Measurements from ENCODE around the gene PARP2. TPM values are rescaled to one million over a fixed set of nuclear protein-coding genes. Genes with fewer than 3 reads are reported as not detected.
A peak's percentile ranks its signal among the peaks of the same experiment; 100 is the strongest.

The PARP2 gene
- total RNA-seq, 4 donors from 2014 or later, result 7.7 to 39.6 (median 14.2) TPM

DNA sequence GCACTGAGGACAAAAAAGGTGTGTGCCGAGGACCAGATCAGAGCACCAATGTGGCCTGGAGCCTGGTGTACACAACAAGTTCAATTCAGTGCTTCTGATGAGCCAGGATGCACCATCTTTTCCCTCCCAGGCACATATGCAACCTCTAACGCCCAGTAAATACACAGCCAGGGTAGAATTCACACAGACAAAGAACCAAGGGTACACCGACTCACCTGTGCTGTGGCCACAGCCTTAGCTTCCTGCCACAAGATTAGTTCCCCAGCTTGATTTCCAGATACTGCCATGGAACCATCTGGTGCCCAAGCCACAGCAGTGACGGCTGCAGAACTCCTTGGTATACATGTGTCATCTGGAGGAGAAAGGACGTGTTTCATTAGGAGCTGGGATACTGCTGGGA is 29.4 kb downstream of the PARP2 start:
- no peaks in the 10 kb centered on the region for H3K27me3 ChIP-seq
- no peak overlapping the region for H3K4me3 ChIP-seq
- no peaks in the 10 kb centered on the region for H3K9me3 ChIP-seq
- peaks cover 0 to 19% (median 0%) of the 10 kb centered on the region in 4 donors for H3K4me1 ChIP-seq
- H3K27ac ChIP-seq, result no peak overlapping the region
- DNase-seq, result no peak
- TF ChIP-seq, protein P1, sequence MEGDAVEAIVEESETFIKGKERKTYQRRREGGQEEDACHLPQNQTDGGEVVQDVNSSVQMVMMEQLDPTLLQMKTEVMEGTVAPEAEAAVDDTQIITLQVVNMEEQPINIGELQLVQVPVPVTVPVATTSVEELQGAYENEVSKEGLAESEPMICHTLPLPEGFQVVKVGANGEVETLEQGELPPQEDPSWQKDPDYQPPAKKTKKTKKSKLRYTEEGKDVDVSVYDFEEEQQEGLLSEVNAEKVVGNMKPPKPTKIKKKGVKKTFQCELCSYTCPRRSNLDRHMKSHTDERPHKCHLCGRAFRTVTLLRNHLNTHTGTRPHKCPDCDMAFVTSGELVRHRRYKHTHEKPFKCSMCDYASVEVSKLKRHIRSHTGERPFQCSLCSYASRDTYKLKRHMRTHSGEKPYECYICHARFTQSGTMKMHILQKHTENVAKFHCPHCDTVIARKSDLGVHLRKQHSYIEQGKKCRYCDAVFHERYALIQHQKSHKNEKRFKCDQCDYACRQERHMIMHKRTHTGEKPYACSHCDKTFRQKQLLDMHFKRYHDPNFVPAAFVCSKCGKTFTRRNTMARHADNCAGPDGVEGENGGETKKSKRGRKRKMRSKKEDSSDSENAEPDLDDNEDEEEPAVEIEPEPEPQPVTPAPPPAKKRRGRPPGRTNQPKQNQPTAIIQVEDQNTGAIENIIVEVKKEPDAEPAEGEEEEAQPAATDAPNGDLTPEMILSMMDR (IDR thresholded peaks at IDR 0.05), result no peak
- no peak for TF ChIP-seq POLR2A (IDR thresholded peaks at IDR 0.05)
- peaks cover 2 to 100% (median 6%) of the 10 kb centered on the region in 3 donors for H3K36me3 ChIP-seq

DNA sequence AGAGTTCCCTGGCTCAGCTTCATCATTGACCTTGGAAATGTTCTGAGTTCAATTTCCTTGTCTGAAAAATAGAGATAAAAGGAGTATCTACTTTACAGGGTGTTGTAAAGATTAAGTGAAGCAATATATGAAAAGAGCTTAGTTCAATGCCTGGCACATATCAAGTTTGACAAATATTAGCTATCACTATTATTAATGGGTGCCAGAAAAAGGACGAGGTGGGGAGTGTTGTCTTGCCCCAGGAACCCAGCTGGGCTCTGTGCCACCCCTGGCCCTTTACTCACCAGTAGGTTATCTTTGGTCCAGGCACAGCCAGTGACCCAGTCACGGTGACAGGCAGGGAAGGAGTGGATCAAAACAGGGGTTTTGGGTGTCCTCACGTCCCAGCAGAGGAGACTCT is 32.0 kb downstream of the PARP2 start:
- Histone ChIP-seq H3K27me3 (no peaks in the 10 kb centered on the region), H3K9me3 (no peaks in the 10 kb centered on the region), H3K27ac (peak overlapping the region in 3 of 4 donors; percentile 62 to 90 (median 88)), H3K4me1 (peaks cover 0 to 22% (median 0%) of the 10 kb centered on the region in 4 donors), H3K4me3 (no peak overlapping the region), H3K36me3 (peaks cover 2 to 100% (median 6%) of the 10 kb centered on the region in 3 donors)
- TF ChIP-seq, protein P1 (IDR thresholded peaks at IDR 0.05), result no peak
- no peak for TF ChIP-seq POLR2A (IDR thresholded peaks at IDR 0.05)
- DNase-seq, result no peak

DNA sequence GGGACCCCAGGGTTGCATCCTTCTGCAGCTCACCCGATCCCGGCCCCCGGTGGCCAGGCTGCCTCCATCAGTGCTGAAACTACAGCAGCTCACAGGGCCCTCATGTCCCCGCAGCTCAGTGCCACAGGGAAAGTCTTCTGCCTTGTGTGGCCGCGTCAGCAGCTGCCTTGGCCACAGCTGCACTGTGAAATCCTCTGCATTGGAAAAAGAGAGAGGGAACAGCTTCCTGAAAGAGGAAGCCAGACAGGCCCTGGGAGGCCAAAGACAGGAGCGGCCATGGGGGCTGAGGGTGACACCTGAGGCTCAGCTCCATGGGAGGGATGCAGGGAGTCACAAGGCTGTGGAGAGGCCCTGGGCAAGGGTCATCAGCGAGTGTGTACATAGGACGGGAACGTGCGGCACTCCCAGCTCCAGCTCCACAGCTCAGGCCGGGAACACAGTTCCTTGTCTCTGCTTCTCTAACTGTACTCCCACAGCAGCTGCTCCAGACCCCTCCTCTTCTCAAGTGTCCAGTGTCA is 32.7 kb downstream of the PARP2 start:
- TF ChIP-seq, protein P1 (IDR thresholded peaks at IDR 0.05), result no peak
- peak; percentile 20 to 44 for TF ChIP-seq POLR2A (IDR thresholded peaks at IDR 0.05)
- Histone ChIP-seq H3K27me3 (no peaks in the 10 kb centered on the region), H3K4me3 (no peak overlapping the region), H3K9me3 (no peaks in the 10 kb centered on the region), H3K4me1 (peaks cover 0 to 22% (median 0%) of the 10 kb centered on the region in 4 donors), H3K36me3 (peaks cover 2 to 100% (median 5%) of the 10 kb centered on the region in 3 donors), H3K27ac (peak overlapping the region in 3 of 4 donors; percentile 62 to 90 (median 88))
- peak in 2 of 3 donors; percentile 87 to 88 for DNase-seq

DNA sequence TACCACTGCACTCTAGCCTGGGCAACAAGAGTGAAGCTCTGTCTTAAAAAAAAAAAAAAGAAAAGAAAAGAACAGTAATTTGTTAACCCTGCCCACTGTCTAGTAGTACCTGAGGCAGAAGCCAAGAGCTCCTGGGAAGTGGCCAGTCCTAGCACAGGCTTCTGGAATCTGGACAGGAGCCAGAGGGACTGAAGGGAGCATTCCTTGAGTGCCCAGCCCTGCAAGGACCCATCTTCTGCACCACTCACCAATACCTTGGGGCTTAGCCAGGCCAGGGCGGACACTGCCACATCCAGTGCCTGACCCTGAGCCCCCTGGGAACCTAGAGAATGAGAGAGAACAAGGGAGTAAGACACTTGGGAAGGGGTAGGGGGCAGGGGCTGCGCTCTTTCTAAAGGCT is 33.7 kb downstream of the PARP2 start:
- H3K27me3 ChIP-seq, result no peaks in the 10 kb centered on the region
- no peak for DNase-seq
- H3K36me3 ChIP-seq, result peaks cover 0 to 100% (median 2%) of the 10 kb centered on the region in 3 donors
- TF ChIP-seq, protein P1 (IDR thresholded peaks at IDR 0.05), result no peak
- TF ChIP-seq POLR2A (IDR thresholded peaks at IDR 0.05), result no peak
- H3K9me3 ChIP-seq, result no peaks in the 10 kb centered on the region
- H3K4me1 ChIP-seq, result peaks cover 0 to 22% (median 0%) of the 10 kb centered on the region in 4 donors
- H3K27ac ChIP-seq, result peak overlapping the region in 3 of 4 donors; percentile 62 to 90 (median 88)
- H3K4me3 ChIP-seq, result no peak overlapping the region

- no peak for DNase-seq
- no peak for TF ChIP-seq POLR2A (IDR thresholded peaks at IDR 0.05)
- TF ChIP-seq, protein P1 (IDR thresholded peaks at IDR 0.05), result no peak
- H3K4me3 ChIP-seq, result no peak overlapping the region
- H3K4me1 ChIP-seq, result peaks cover 0 to 22% (median 0%) of the 10 kb centered on the region in 4 donors
- H3K9me3 ChIP-seq, result no peaks in the 10 kb centered on the region
- H3K27me3 ChIP-seq, result no peaks in the 10 kb centered on the region
- peaks cover 0 to 100% (median 0%) of the 10 kb centered on the region in 3 donors for H3K36me3 ChIP-seq
- no peak overlapping the region for H3K27ac ChIP-seq
Measured at GRCh38 chr14:20379743-20380142, 36.3 kb downstream of the PARP2 start.
